ENCODE measurements around the gene SYT9.
A peak's percentile ranks its signal among the peaks of the same experiment; 100 is the strongest.

SYT9 gene

GRCh38 chr11:7486098-7486780 lies 234.5 kb downstream of the SYT9 start:
- no peak for TF ChIP-seq CTCF (conservative IDR thresholded peaks at IDR 0.05; ENCODE audit: low read depth, low read length)
- no peak for DNase-seq (ENCODE audit: low read depth)
- H3K4me3 ChIP-seq (ENCODE audit: low read depth, low read length), result no peak overlapping the region

DNA sequence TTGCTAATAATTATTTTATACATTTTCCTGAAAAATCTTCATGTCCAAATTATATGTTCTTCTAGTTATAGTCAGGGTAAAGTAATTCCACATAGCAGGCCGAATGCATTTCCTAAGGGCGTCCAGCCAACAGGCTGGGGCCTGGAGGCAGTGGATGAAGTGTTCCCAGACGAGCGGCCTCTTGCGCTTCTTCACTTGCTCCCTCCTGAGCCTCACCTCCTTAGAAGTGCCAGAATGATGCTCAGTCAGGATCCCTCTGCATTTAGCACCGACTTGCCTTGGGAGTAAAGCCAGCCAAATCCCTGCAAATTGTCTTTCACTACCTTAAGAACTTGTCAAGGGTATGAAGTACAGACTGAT lies 235.1 kb downstream of the SYT9 start:
- no peak for DNase-seq (ENCODE audit: low read depth)
- TF ChIP-seq CTCF (conservative IDR thresholded peaks at IDR 0.05; ENCODE audit: low read depth, low read length), result no peak
- no peak overlapping the region for H3K4me3 ChIP-seq (ENCODE audit: low read depth, low read length)

GRCh38 chr11:7487360-7487759 lies 235.7 kb downstream of the SYT9 start:
- no peak for DNase-seq (ENCODE audit: low read depth)
- TF ChIP-seq CTCF (conservative IDR thresholded peaks at IDR 0.05; ENCODE audit: low read depth, low read length), result no peak
- no peak overlapping the region for H3K4me3 ChIP-seq (ENCODE audit: low read depth, low read length)

- no peak overlapping the region for H3K4me3 ChIP-seq (ENCODE audit: low read depth, low read length)
- DNase-seq (ENCODE audit: low read depth), result no peak
- no peak for TF ChIP-seq CTCF (conservative IDR thresholded peaks at IDR 0.05; ENCODE audit: low read depth, low read length)
Measured at GRCh38 chr11:7488681-7489080, 237.0 kb downstream of the SYT9 start.

GRCh38 chr11:7489376-7489775 lies 237.7 kb downstream of the SYT9 start:
- H3K4me3 ChIP-seq (ENCODE audit: low read depth, low read length), result no peak overlapping the region
- no peak for DNase-seq (ENCODE audit: low read depth)
- no peak for TF ChIP-seq CTCF (conservative IDR thresholded peaks at IDR 0.05; ENCODE audit: low read depth, low read length)

DNA sequence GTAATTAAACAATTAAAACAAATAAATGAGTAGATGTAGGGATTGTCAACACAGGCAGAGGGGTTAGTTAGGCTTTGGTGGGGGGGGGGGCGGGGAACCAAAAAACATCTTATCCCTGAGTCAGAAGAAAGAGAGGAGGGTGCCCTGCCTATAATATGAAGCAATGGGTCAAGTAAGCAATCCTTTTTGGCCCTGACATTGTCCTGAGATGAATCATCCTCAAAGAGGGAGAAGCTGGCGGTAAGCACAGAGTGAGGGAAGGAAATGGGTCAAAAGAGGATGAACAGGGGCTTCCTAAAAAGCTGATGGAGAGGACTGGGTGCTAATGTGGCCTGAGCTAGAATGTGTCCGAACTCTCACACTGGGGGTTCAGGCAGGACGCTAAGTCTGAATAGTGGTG lies 238.3 kb downstream of the SYT9 start:
- peak; percentile 62 for DNase-seq (ENCODE audit: low read depth)
- no peak for TF ChIP-seq CTCF (conservative IDR thresholded peaks at IDR 0.05; ENCODE audit: low read depth, low read length)
- H3K4me3 ChIP-seq (ENCODE audit: low read depth, low read length), result no peak overlapping the region

GRCh38 chr11:7490535-7490934 lies 238.8 kb downstream of the SYT9 start:
- H3K4me3 ChIP-seq (ENCODE audit: low read depth, low read length), result no peak overlapping the region
- no peak for TF ChIP-seq CTCF (conservative IDR thresholded peaks at IDR 0.05; ENCODE audit: low read depth, low read length)

More at GRCh38 chr11:7490535-7490934, 238.8 kb downstream of the SYT9 start:
- peak; percentile 33 for DNase-seq (ENCODE audit: low read depth)

Data from choroid plexus epithelial cell (primary cell).